Thoracic aorta (tissue), 2 donors: ENCODE measurements around the gene NAALAD2. TPM values are rescaled to one million over a fixed set of nuclear protein-coding genes. Genes with fewer than 3 reads are reported as not detected.
"Not testable (repeated sequence)": the region's sequence is repeated elsewhere in the genome, so short reads cannot be mapped to it uniquely, and the experiment has no call there.

Source experiments
- ATAC-seq: fragments of 150-250 bp; one replicate; pipeline ENCODE4 v1.8.0; 2017; ENCODE audit warnings: low read depth; ENCODE audit not compliant: insufficient number of reproducible peaks, low FRiP score
- DNase-seq: peaks from one replicate; pipeline ENCODE4 v3.0.0-alpha.2; 2020; ENCODE audit warnings: low spot score
- H3K27ac ChIP-seq, 2 donors: fragments of 200-600 bp; sonication (generic); 1 replicate in 1 of 2; 2 replicates in 1 of 2; pipeline ENCODE4 v1.5.1; 2016; ENCODE audit warnings: mild to moderate bottlenecking in 2 of 2, moderate library complexity in 2 of 2
- H3K27me3 ChIP-seq: fragments of 200-600 bp; sonication (generic); replicated peaks from 2 replicates; pipeline ENCODE4 v1.6.0; 2016; ENCODE audit warnings: mild to moderate bottlenecking; ENCODE audit not compliant: insufficient read depth
- H3K36me3 ChIP-seq: fragments of 200-600 bp; sonication (generic); one replicate; pipeline ENCODE4 v1.5.1; 2016
- H3K4me1 ChIP-seq, 2 donors: fragments of 200-600 bp; sonication (generic); 1 replicate in 1 of 2; 2 replicates in 1 of 2; pipeline versions ENCODE4 v1.5.1 to v1.6.0; 2016; ENCODE audit warnings: low read depth in 2 of 2, mild to moderate bottlenecking in 1 of 2; ENCODE audit not compliant: control insufficient read depth in 1 of 2
- H3K4me3 ChIP-seq: fragments of 200-600 bp; sonication (generic); 2 replicates; pipeline ENCODE4 v1.5.1; 2016; ENCODE audit warnings: mild to moderate bottlenecking
- H3K9me3 ChIP-seq: fragments of 200-600 bp; sonication (generic); 2 replicates; pipeline ENCODE4 v1.5.1; 2016
- total RNA-seq, 2 donors: library from RNA; depleted of rRNA; stranded (reverse); fragments of >200 nt; gene quantifications; one replicate each; pipeline versions ENCODE4 v1.1.0 to v1.2.3, GENCODE V29; 2016
- TF ChIP-seq, protein P1 (sequence below): fragments of 200-600 bp; sonication (generic); IDR thresholded peaks from one replicate; pipeline ENCODE4 v1.5.1; 2019; ENCODE audit warnings: antibody characterized with exemption

The NAALAD2 gene
- total RNA-seq, 2 donors from 2014 or later = 0.42 to 0.68 TPM

GRCh38 chr11:90148900-90149299, 14.4 kb downstream of the NAALAD2 start:
- Histone ChIP-seq H3K4me1 (no peaks in the 10 kb centered on the region), H3K9me3 (no peaks in the 10 kb centered on the region), H3K4me3 (no peak overlapping the region), H3K27me3 (no peaks in the 10 kb centered on the region), H3K36me3 (no peaks in the 10 kb centered on the region), H3K27ac (no peak overlapping the region)
- ATAC-seq (no peak), DNase-seq (no peak)
- TF ChIP-seq, protein P1, sequence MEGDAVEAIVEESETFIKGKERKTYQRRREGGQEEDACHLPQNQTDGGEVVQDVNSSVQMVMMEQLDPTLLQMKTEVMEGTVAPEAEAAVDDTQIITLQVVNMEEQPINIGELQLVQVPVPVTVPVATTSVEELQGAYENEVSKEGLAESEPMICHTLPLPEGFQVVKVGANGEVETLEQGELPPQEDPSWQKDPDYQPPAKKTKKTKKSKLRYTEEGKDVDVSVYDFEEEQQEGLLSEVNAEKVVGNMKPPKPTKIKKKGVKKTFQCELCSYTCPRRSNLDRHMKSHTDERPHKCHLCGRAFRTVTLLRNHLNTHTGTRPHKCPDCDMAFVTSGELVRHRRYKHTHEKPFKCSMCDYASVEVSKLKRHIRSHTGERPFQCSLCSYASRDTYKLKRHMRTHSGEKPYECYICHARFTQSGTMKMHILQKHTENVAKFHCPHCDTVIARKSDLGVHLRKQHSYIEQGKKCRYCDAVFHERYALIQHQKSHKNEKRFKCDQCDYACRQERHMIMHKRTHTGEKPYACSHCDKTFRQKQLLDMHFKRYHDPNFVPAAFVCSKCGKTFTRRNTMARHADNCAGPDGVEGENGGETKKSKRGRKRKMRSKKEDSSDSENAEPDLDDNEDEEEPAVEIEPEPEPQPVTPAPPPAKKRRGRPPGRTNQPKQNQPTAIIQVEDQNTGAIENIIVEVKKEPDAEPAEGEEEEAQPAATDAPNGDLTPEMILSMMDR = no peak

GRCh38 chr11:90166982-90167573, 32.6 kb downstream of the NAALAD2 start:
- not testable (repeated sequence) for H3K4me1 ChIP-seq

DNA sequence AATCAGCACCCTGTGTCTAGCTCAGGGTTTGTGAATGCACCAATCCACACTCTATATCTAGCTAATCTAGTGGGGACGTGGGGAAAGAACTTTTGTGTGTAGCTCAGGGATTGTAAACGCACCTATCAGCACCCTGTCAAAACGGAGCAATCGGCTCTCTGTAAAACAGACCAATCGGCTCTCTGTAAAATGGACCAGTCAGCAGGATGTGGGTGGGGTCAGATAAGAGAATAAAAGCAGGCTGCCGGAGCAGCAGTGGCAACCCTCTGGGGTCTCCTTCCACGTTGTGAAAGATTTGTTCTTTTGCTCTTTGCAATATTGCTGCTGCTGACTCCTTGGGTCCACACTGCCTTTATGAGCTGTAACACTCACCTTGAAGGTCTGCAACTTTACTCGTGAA, 33.2 kb downstream of the NAALAD2 start:
- H3K27me3 ChIP-seq = not testable (repeated sequence)

More at GRCh38 chr11:90166982-90167573, 32.6 kb downstream of the NAALAD2 start:
- H3K4me3 ChIP-seq, H3K27ac ChIP-seq, H3K9me3 ChIP-seq, H3K27me3 ChIP-seq, H3K36me3 ChIP-seq, ATAC-seq, DNase-seq: not testable (repeated sequence)

DNA sequence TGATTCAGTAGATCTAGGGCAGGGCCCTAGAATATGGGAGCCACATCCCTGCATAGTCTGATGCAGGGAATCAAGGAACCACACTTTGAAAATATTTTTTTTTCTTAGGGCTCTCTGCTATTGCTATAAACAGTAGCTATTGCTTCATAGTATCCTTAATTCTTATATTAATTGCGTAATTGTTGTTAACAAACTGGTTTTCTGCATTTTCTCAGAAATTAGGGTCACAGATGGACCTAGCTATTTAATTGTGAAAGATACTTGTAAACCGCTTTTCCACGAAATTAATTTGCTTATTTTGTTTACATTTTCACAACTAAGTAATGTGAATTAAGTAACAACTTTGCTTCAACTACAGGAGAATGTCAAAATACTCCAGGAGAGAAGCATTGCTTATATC, 34.1 kb downstream of the NAALAD2 start:
- ATAC-seq (no peak), DNase-seq (no peak)
- H3K27ac ChIP-seq = no peak overlapping the region
- H3K4me1 ChIP-seq = no peaks in the 10 kb centered on the region
- no peaks in the 10 kb centered on the region for H3K27me3 ChIP-seq
- no peaks in the 10 kb centered on the region for H3K36me3 ChIP-seq
- H3K4me3 ChIP-seq = no peak overlapping the region
- TF ChIP-seq, protein P1 = no peak
- H3K9me3 ChIP-seq = no peaks in the 10 kb centered on the region

More for the DNA sequence above, 33.2 kb downstream of the NAALAD2 start:
- H3K36me3 ChIP-seq, DNase-seq, H3K4me1 ChIP-seq, H3K4me3 ChIP-seq, ATAC-seq, H3K9me3 ChIP-seq, H3K27ac ChIP-seq: not testable (repeated sequence)

DNA sequence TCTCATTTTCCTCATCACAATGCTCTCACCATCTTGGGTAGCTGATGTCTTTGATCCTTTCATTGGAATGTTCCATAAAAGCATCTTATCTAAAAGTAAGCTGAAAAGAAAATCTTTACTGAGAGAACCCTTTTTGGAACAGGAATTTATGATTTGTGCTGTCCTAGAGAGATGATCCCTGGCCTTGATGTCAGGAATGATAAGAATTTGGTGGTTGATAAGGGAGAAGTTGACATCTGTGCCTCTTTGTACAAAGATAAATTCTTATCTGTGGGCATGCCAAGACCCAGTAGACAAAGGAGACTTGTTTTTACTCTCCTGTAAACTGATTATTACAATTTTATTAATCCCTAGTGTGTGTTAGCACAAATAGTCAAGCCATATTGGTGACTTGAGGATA, 36.9 kb downstream of the NAALAD2 start:
- H3K9me3 ChIP-seq = no peaks in the 10 kb centered on the region
- DNase-seq (no peak), ATAC-seq (no peak)
- H3K4me1 ChIP-seq = no peaks in the 10 kb centered on the region
- H3K36me3 ChIP-seq = no peaks in the 10 kb centered on the region
- no peaks in the 10 kb centered on the region for H3K27me3 ChIP-seq
- no peak overlapping the region for H3K27ac ChIP-seq
- no peak overlapping the region for H3K4me3 ChIP-seq
- TF ChIP-seq, protein P1 = no peak

GRCh38 chr11:90176069-90176468, 41.6 kb downstream of the NAALAD2 start:
- no peaks in the 10 kb centered on the region for H3K4me1 ChIP-seq
- DNase-seq = no peak
- H3K4me3 ChIP-seq = no peak overlapping the region
- H3K27ac ChIP-seq = no peak overlapping the region
- no peaks in the 10 kb centered on the region for H3K36me3 ChIP-seq
- no peaks in the 10 kb centered on the region for H3K9me3 ChIP-seq
- TF ChIP-seq, protein P1 = no peak
- ATAC-seq = no peak
- no peaks in the 10 kb centered on the region for H3K27me3 ChIP-seq
